Activated CD4-positive, alpha-beta T cell treated with anti-CD3 and anti-CD28 coated beads for 1 hour (primary cell): Measurements from ENCODE around the gene SLC38A10.

Source experiments
- DNase-seq: peaks from one replicate; pipeline ENCODE4 v3.0.0-alpha.2; 2020

SLC38A10 gene

DNA sequence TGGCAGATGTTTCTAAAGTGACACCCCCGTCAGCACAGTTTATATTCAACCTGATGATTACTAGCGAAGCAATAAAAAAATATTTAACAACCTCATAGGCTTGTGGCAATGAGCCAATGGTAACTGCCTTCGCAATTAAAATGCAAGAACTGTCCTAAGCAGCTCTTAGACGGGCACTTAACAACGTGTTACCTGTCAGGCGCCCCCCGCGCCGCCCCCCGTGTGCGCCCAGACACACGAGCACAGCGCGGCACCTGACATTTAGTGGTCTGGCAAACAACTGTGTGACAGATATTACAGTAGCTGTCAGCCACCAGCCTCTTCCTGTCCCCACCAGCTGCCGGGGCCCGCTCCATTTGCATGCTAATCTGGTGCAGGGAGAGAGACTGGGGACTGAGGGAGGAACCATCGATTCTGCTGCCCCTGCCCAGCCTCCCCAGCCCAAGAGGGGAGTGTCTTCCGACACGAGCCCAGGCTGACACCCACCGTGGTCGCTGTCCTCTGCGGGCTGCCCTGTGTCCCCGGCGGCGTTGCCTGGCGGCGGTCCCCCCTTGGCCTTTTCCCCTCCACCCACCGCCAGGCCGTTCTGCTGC, 43.3 kb downstream of the SLC38A10 start:
- DNase-seq = no peak

DNA sequence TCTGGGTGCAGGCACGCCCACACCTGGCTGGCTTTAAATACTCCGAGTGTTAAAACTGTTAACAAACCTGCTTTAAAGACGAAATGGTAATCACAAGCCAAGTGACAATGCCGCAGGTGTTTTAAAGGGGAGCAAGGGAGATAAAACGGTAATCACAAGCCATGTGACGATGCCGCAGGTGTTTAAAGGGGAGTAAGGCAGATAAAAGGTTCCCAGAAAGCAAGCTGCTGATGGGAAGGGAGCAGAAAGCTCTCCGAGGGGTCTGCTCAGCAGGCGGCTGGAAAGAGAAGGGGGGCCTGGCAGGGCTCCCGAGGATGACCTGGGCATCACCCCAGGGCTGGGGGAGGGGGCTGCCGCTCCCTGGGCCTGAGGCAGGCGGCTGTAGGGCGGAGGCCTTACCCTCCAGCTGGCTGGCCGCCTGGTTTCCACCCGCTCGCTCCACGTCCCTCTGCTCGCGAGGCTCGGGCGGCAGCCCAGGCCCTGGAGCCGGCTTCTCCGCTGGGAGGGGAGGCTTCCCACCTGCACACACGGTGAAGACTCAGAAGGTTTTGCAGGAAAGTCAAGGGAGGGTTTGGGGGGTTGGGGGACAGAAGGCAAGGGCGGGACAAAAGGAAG, 43.9 kb downstream of the SLC38A10 start:
- no peak for DNase-seq

DNA sequence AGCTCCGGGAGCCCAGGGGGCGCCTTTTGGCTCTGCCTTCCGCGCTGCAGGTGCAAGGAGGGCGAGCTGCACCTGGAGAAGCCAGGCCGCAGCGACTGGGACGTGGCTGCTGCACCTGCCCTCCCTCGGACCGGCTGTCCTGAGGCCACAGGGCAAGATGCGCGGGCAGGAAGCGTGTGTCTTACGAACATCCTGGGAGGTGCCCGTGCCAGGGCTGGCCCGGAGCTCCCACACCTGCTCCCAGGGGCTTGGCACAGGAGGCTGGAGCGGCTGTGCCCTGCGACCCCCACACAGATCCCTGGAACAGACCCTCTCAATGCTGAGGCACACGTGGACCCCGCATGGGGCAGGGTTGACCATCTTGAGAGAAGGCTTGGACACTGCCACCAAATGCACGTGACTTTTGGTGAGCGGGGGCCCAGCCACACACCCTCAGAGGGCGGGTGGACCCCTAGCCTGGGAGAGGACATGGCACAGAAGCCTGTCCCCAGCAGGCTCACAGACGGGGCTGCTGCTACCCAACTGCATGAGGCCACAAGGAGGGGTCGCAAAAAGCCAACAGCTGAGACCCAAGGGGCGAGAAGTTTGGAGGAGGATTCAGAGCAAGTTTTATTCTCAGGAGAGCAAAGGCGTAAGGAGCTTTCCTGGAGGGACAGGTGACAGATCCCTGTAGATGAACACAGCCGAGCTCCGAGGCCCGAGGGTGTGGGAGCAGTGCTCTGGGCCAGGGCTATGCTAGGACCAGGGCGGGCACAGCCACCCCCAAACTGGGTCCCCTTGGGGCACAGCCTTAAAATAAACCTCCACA, 44.6 kb downstream of the SLC38A10 start:
- no peak for DNase-seq

DNA sequence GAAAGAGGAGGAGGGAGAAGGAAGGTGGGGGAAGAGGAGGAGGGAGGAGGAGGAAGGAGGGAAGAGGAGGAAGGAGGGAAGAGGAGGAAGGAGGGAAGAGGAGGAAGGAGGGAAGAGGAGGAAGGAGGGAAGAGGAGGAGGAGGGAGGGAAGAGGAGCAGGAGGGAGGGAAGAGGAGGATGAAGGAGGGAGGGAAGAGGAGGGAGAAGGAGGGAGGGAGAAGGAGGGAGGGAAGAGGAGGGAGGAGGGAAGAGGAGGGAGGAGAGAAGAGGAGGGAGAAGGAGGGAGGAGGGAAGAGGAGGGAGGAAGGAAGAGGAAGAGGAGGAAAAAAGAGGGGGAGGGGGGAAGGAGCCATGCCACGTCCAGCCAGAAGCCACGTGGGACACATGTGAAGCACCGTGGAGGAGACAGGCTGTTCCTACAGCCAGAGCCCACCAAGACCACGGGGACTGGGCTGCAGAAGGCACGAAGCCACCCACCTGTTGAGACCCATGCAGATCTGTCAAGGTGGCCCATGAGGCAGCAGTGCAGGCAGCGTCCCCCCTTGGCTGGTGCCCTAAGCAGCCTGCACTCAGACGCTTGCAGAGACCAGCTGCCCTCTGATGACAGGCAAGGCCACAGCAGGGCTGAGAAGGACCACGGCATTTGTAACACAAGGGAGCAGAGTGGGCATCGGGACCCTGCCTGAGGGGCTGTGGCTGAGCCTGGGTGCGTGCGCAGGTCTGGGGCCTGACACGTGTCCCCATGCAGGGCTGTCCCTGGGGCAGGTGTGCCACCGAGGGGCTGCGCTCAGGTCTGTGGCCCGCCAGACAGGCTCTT, 45.7 kb downstream of the SLC38A10 start:
- no peak for DNase-seq

DNA sequence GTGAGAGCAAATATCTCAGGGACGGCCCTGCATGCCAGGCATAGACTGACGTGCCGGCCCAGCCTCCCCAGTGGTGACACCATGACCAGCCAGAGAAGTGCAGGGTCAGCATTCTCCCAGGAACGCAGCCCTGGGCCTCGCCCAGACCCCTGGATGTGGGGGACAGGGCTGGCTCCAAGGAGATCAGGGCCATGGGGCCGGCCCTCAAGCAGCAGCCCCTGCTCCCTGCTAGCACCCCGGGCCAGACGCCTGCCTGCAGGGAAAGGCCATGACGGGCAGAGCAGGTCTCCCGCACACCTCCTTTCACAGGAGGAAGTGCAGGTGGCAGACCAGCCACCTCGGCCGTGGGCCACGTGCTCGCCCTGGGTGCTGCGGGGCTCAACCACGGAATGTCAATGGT, 46.5 kb downstream of the SLC38A10 start:
- no peak for DNase-seq

DNA sequence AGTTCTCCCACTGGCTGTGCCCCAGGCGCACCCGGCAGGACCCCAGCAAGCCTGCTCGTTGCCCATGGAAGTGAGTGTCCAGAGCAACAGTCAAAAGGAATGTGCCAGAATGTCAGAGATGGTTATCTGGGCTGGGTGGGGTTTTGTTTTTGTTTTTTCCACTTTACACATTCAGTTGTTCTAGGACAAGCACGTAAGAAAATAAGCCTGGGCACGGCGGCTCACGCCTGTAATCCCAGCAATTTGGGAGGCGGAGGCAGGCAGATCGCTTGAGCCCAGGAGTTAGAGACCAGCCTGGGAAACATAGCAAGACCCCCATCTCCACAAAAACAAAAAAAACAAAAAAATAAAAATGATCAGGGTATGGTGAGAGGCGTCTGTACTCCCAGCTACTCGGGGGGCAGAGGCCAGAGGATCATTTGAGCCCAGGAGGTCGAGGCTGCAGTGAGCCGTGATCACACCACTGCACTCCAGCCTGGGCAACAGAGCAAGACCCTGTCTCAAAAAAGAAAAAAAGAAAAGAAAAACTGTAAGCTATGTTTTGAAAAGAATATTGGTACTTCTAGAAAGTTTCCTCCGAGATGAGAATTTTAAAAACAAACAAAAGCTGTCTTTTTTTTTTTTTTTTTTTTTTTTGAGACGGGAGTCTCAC, 47.6 kb downstream of the SLC38A10 start:
- DNase-seq = no peak

DNA sequence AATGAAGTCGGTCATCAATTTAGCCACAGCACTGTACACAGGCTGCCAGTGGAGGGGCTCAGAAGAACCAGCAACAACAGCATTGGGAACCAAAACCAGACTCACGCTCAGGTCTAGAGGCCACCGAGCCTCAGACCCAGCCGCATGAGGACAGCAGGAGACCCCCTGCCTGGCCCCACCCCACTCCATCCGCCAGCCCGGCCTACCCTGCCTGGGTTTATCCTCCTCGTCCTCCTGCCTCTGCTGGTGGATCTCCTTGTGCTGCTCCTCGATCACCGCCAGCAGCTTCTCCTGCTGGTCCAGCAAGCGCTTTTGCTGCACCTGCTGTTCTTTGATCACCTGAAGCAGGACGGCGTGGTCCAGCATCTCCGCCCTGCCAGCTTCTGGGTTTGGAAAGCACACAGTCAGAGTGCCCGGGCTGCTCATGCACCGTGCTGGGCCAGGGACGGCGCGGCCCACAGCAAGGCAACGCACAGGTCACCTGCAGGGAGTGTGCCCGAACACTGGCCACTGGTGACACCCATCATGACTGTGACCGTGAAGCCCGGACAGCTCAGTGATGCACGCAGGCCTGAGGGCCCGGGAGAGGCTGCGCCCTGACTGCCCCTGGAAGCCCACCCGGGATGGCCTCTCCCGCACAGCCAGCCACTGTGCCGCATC, 48.3 kb downstream of the SLC38A10 start:
- DNase-seq = no peak

DNA sequence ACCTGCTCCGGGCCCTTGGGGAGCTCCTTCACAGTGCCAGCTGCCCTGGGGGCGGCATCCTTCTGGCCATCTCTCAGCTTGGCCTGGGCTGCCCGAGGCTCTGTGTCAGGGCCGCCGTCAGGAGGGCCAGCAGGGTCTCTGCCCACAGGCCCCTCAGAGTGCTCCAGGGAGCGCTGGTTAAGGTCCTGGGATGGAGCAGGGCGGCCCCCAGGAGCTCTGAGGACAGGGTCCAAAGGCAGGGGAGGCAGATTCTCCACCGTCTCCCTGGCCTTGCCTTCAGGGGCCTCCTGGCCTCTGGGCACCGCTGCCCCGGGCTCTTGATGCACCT, 48.8 kb downstream of the SLC38A10 start:
- DNase-seq = no peak

DNA sequence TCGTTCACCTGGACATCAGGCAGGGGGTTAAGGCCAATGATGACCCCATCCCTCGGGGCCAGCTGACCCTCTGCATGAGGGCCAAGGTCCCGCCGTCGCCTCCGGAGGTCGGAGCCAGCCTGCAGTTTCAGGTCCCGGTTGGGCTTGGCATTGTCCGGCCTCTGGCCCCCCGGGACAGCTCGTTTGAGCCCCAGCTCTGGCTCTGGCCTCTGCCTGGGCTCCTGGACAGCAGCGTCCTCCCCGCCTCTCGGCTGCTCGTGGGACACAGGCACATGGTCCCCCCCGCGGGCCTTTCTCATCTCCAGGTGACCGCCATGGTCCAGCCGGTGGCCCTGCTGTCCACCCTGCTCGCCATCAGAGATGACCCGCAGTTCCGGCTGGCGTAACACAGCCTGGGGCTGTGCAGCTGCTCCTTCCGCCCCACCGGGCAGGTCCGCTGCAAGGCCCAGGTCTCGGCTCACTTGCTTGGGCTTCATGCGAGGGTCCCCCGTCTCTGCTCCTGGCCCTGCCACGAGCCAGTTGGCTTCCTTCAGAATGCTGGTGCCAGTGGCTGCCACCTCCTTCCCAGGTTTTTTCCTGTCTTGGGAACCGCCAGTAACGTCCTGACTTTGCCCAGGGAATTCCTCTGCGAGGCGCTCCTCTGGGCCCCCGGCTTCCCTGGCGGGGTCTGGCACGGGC, 49.3 kb downstream of the SLC38A10 start:
- no peak for DNase-seq

DNA sequence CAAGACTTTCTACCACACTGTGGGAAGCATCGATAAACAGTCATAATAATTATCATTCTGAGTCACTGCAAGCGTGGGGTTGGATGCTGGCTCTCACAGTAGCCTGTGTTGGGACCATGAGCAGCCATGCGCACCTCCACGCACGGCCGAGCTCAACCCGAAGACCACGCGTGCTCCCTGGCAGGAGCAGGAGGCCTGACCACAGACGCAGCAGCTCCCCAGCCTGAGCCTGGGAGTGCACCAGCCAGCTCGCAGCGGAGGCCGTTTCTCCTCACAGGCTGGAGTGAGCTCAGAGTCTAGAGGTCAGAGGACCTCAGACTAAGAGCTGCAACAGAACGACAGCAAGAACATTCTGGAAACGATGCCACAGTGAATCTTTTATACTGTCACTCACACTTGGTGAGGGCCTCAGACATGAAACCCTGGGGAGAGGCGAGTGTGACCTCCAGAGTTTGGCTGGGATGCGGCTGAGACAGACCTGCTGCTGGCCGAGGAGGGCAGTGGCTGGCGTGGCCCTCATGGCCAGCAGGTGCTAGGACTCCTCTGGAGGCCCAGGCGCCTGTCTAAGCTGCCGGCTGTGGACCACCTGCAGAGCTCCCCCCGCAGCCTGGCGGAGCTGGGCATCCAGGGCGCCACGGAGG, 50.0 kb downstream of the SLC38A10 start:
- no peak for DNase-seq

DNA sequence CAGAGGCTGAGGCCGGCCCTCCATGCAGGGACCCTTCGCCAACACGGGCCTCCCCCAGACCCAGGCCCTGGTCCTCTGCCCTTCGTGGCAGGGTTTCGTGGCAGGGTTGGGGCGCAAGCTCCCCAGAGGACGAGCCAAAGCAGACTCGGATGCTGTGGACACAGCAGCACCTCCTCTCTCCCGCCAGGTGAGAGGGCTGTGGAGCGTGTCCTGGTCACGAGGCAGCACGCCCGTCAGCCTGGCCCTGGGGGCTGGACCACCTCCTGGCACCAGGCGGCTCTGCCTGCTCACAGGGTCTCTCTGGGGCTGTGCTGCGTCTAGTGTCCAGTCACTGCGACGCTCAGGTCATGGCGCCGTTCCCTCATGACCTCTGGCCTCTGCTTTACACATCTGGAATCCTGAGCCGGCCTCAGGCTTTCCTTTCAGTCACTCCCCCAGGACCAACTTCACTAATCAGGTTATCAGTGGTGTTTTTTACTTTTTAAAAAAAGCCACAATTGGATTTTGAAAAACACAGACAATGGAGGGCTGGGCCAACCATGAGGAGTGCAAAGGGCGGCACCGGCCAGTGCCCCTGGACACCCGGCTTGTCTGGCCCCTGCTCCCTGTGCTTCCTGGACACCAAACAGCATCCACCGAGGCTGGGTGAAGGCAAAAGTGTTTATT, 50.6 kb downstream of the SLC38A10 start:
- DNase-seq = no peak

DNA sequence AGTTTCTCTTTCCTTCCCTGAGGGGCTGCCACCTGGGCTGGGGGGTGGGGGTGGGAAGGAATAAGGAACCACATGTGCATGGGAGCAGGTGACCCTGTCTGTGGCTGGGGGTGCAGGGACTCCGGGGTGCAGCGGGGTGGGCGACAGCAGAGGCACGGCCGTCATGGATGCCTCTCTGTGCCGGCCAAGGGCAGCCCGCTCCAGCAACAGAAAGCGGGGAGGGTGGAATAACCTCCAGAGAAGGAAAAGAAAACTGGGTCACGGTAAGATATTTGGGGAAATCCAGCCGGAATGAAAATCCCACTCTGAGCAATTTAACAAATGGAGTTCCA, 51.8 kb downstream of the SLC38A10 start:
- no peak for DNase-seq

DNA sequence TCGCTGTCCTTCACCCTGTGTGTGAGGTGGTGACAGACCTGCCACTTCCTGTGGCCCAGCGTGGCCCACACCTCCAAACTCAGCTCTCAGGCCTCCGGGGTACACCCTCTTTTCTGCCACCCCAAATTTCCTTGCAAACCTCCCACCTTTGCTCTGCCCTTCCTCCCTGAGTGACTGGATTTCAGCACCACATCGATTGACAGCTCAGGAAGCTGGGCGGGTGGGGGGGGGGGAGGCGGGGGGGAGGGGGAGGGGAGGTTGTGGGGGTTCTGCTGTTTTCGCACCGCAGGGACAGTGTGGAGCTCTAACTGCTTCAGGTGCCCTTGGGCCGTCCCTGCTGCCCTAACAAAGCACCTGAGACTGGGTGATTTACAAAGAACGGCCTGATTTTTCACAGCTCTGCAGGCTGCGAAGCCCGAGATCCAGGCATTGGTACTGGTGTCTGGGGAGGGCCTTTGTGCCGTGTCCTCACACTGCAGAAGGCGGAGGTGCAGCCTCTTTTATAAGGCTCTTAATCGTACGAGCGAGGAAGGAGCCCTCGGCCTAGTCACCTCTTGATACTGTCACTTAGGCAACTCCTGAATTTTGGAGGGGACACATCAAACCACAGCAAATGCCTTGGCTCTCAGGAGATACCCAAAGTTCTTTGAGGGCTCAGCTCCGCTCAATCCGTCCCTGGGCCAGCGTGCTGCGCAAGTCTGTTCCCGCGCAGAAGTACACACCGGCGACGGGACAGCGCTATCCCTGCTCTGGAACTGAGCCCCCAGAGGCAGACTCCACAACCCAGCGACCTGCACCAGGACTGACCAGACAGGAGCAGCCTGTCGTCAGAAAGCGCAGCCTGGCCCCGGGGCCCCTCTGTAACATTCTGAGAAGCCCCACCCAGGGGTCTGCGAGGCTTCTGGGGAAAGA, 52.4 kb downstream of the SLC38A10 start:
- no peak for DNase-seq

DNA sequence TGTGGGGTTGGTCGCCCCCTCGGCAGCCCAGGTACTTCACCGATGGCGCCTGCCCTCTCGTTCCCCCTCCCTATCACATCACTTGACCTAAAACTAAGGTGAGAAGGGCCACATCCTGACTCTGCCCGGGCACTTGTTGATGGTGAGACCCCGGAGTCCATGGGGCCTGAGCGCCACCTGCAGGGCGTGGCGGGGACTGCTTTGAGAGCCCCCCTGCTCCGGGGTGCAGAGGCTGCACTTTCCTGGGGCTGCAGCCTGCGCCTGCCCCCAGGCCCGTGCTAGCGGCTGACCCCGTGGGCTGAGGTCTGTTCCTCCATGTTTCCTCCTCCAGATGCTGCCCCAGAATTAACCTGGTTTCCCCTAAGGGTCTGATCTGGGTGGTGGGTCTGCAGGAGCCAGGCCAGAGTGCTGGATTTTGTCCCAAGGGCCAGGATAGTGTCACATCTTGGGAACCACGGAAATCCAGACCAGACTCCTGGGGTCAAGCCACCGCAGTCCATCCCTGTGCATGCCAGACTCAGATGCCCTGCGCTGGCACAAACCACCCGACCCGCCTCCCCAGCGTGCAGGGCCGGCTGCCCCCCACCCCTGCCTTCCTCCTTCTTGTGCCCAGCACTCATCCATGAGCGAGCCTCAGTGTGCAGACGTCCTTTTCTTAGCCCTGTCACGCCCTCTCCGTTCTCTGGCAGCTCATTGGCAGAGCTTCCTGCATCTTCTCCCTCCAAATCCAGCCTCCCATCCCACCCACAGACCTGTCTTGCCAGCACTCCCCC, 53.3 kb downstream of the SLC38A10 start:
- peak; percentile 46 for DNase-seq

DNA sequence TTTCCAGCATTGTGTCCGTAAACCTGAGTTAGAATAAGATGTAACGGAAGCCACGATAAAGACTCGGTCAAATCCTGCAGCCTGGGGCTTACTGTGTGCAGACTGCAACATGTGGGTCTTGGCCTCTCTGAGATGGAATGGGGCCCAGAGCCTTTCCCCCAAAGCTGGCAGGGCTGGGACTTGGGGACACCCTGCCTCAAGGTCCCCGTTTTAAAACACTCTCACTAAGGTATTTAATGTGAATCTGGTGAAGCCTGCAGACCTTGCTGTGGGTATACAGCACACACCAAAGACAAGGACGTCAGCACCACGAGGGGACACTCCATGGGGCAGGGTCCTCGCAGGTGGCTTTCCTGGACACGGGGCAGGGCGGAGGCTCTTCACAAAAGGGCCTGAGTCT, 53.9 kb downstream of the SLC38A10 start:
- DNase-seq = no peak

DNA sequence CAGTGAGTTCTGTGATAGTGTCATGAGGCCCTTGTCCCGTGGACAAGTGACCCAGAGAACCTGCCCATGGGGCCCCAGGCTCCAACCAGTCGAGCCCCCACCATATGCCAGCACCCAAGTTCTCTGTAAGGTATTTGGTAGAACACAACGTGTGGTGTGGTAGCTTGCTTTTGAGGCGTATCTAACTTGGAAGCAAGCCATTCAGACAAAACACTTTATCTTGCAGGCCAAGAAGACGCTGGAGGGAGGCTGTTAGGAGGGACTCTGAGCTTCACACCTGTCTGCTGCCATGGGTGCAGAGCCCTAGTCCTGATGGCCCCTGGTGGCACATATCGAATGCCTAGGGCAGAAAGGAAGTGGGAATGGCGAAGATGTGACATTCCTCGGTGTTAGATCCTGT, 54.3 kb downstream of the SLC38A10 start:
- DNase-seq = no peak

DNA sequence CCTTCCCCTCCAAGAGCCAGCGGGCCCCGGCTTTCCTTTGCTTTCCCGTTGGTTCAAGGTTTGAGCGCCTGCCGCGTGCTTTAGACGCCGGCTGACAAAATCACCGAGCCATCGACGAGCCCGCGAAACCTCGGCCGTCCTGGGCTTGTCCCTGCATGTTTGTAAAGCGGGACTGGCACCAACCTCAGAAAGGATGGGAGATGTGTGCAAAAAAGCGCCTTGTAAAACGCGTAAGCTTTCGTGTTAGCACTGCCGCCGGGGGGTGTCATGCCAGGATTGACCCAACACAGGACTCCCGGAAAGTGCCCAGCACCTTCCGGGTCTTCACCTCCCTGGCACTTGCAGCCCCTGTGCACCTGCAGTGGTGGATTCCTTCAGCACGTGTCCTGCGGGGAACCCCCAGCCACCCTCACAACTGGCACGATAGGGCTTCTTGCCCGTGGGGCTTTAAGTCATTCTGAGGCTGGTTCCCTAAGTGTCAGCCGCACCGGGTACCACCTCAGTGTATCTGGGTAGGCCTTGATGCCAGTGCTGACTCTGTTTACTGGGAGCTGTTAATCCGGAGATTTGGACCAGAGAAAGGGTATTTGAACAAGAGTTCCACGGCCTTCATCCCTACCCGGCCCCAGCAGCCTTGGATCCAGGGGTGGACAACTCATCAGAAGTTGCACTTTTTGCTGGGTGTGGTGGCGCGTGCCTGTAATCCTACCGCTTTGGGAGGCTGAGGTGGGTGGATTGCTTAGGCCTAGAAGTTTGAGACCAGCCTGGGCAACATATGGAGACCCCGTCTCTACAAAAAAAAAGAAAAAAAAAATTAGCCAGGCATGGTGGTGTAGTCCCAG, 55.2 kb downstream of the SLC38A10 start:
- peak; percentile 18 for DNase-seq
